Peyer's patch (tissue), 4 donors: ENCODE data around the gene C2orf68.

ENCODE experiments used
- POLR2A ChIP-seq, 2 donors: fragments of 450-650 bp; IDR thresholded peaks; one replicate each; pipeline ENCODE4 v1.5.1; 2017; ENCODE audit warnings: antibody characterized with exemption in 2 of 2, mild to moderate bottlenecking in 2 of 2, moderate library complexity in 2 of 2
- TF ChIP-seq, protein P1 (sequence below), 6 experiments: fragments of 450-650 bp in 4 of 6; fragments of 200-600 bp in 2 of 6; sonication (generic) in 1 of 6; IDR thresholded peaks; one replicate each; pipeline ENCODE4 v1.5.1; 2017 to 2019; ENCODE audit warnings: antibody characterized with exemption in 6 of 6, mild to moderate bottlenecking in 3 of 6, moderate library complexity in 1 of 6

DNA sequence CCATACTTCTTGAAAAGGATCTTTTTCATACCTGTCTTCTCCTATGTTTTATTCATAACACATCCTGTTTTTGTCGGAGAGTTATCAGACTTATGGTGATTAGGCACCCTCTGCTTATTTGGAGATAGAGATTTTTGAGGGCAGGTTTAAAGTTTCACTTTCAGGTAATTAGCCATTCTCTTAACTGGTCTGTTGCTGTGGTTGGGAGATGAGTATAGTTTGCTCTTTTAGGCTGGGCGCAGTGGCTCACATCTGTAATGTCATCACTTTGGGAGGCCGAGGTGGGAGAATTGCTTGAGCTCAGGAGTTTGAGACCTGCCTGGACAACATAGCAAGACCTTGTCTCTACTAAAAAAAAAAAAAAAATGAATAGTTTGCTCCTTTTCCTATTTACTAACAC is 30.9 kb upstream of the C2orf68 start:
- TF ChIP-seq, protein P1, sequence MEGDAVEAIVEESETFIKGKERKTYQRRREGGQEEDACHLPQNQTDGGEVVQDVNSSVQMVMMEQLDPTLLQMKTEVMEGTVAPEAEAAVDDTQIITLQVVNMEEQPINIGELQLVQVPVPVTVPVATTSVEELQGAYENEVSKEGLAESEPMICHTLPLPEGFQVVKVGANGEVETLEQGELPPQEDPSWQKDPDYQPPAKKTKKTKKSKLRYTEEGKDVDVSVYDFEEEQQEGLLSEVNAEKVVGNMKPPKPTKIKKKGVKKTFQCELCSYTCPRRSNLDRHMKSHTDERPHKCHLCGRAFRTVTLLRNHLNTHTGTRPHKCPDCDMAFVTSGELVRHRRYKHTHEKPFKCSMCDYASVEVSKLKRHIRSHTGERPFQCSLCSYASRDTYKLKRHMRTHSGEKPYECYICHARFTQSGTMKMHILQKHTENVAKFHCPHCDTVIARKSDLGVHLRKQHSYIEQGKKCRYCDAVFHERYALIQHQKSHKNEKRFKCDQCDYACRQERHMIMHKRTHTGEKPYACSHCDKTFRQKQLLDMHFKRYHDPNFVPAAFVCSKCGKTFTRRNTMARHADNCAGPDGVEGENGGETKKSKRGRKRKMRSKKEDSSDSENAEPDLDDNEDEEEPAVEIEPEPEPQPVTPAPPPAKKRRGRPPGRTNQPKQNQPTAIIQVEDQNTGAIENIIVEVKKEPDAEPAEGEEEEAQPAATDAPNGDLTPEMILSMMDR (IDR thresholded peaks at IDR 0.05), result no peak
- no peak for TF ChIP-seq POLR2A (IDR thresholded peaks at IDR 0.05)
